ENCODE data around the gene CAP1.

Gene CAP1

GRCh38 chr1:40059960-40060750 is 19.6 kb downstream of the CAP1 start:
- peak overlapping the region; percentile 97 for H3K4me2 ChIP-seq (ENCODE audit: low read depth, low read length)
- DNase-seq = no peak
- peak overlapping the region; percentile 46; the same call in 1 of the 2 replicates for H3K4me3 ChIP-seq (ENCODE audit: low read length)
- H4K20me1 ChIP-seq (ENCODE audit: insufficient read depth, low read length) = no peaks in the 10 kb centered on the region
- H3K36me3 ChIP-seq (replicated peaks; ENCODE audit: insufficient read depth, low read length) = peaks cover 18% of the 10 kb centered on the region
- peak overlapping the region; percentile 84 for H3K27ac ChIP-seq (ENCODE audit: low read length)
- H3K27me3 ChIP-seq (replicated peaks; ENCODE audit: insufficient read depth, low read length) = no peaks in the 10 kb centered on the region
- peaks cover 71% of the 10 kb centered on the region for H3K79me2 ChIP-seq (ENCODE audit: low read length)
- peak overlapping the region; percentile 47; the same call in 1 of the 2 replicates for H3K9ac ChIP-seq (ENCODE audit: low read length)
- H2AFZ ChIP-seq (ENCODE audit: low read length) = no peak overlapping the region
- no peak for TF ChIP-seq EZH2 (optimal IDR thresholded peaks at IDR 0.05; ENCODE audit: low read depth, low read length)
- H3K4me1 ChIP-seq (ENCODE audit: low read length) = peaks cover 87% of the 10 kb centered on the region
- peaks cover 57% of the 10 kb centered on the region for H3F3A ChIP-seq (ENCODE audit: insufficient read depth, low read length)
- H3K9me3 ChIP-seq (replicated peaks; ENCODE audit: insufficient read depth, low read length) = no peaks in the 10 kb centered on the region
- no peaks in the 10 kb centered on the region for H3K9me2 ChIP-seq (replicated peaks; ENCODE audit: insufficient read depth, low read length)

- peak; percentile 57 for DNase-seq
- no peaks in the 10 kb centered on the region for H4K20me1 ChIP-seq (ENCODE audit: insufficient read depth, low read length)
- H3K9me2 ChIP-seq (replicated peaks; ENCODE audit: insufficient read depth, low read length) = no peaks in the 10 kb centered on the region
- no peaks in the 10 kb centered on the region for H3K9me3 ChIP-seq (replicated peaks; ENCODE audit: insufficient read depth, low read length)
- no peaks in the 10 kb centered on the region for H3K27me3 ChIP-seq (replicated peaks; ENCODE audit: insufficient read depth, low read length)
- no peak overlapping the region for H3K9ac ChIP-seq (ENCODE audit: low read length)
- TF ChIP-seq EZH2 (optimal IDR thresholded peaks at IDR 0.05; ENCODE audit: low read depth, low read length) = no peak
- TF ChIP-seq EZH2phosphoT487 (IDR thresholded peaks at IDR 0.05; ENCODE audit: low read length) = no peak
- TF ChIP-seq CTCF (IDR thresholded peaks at IDR 0.05; ENCODE audit: low read length) = no peak
- H3K36me3 ChIP-seq (replicated peaks; ENCODE audit: insufficient read depth, low read length) = peaks cover 32% of the 10 kb centered on the region
- H3K27ac ChIP-seq (ENCODE audit: low read length) = peak overlapping the region; percentile 81
- H3K79me2 ChIP-seq (ENCODE audit: low read length) = peaks cover 48% of the 10 kb centered on the region
- H3K4me2 ChIP-seq (ENCODE audit: low read depth, low read length) = peak overlapping the region; percentile 13
- peaks cover 26% of the 10 kb centered on the region for H3F3A ChIP-seq (ENCODE audit: insufficient read depth, low read length)
- H2AFZ ChIP-seq (ENCODE audit: low read length) = no peak overlapping the region
- peaks cover 51% of the 10 kb centered on the region for H3K4me1 ChIP-seq (ENCODE audit: low read length)
- H3K4me3 ChIP-seq (ENCODE audit: low read length) = no peak overlapping the region
Measured at GRCh38 chr1:40064797-40065499, 24.4 kb downstream of the CAP1 start.

DNA sequence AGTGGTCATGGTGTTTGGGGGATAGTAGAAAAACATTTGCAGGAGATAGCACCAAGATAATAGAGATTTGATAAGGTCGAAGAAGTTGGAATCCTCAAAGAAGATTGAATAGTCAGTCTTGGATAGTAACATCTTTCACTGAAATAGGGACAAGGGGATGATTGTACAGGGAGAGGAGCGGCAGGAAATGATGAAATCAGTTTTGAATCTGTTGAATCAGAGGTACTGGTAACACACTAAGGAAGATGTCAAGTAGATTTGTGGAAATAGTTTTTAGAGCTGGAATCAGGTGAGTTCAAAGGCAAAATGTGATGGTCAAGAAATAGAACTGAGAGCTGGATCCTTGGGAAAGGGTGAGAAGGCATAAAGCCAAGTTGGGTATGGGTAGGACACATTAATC is 26.5 kb downstream of the CAP1 start:
- Histone ChIP-seq H3K9me2 (replicated peaks; ENCODE audit: insufficient read depth, low read length) (no peaks in the 10 kb centered on the region), H3K79me2 (ENCODE audit: low read length) (peaks cover 27% of the 10 kb centered on the region), H3F3A (ENCODE audit: insufficient read depth, low read length) (peaks cover 16% of the 10 kb centered on the region), H3K4me3 (ENCODE audit: low read length) (no peak overlapping the region), H3K4me2 (ENCODE audit: low read depth, low read length) (no peak overlapping the region), H4K20me1 (ENCODE audit: insufficient read depth, low read length) (no peaks in the 10 kb centered on the region), H3K36me3 (replicated peaks; ENCODE audit: insufficient read depth, low read length) (peaks cover 15% of the 10 kb centered on the region), H2AFZ (ENCODE audit: low read length) (no peak overlapping the region), H3K4me1 (ENCODE audit: low read length) (peaks cover 30% of the 10 kb centered on the region), H3K9ac (ENCODE audit: low read length) (no peak overlapping the region), H3K9me3 (replicated peaks; ENCODE audit: insufficient read depth, low read length) (no peaks in the 10 kb centered on the region), H3K27ac (ENCODE audit: low read length) (no peak overlapping the region), H3K27me3 (replicated peaks; ENCODE audit: insufficient read depth, low read length) (no peaks in the 10 kb centered on the region)
- no peak for TF ChIP-seq EZH2phosphoT487 (IDR thresholded peaks at IDR 0.05; ENCODE audit: low read length)
- no peak for TF ChIP-seq EZH2 (optimal IDR thresholded peaks at IDR 0.05; ENCODE audit: low read depth, low read length)
- DNase-seq = no peak

DNA sequence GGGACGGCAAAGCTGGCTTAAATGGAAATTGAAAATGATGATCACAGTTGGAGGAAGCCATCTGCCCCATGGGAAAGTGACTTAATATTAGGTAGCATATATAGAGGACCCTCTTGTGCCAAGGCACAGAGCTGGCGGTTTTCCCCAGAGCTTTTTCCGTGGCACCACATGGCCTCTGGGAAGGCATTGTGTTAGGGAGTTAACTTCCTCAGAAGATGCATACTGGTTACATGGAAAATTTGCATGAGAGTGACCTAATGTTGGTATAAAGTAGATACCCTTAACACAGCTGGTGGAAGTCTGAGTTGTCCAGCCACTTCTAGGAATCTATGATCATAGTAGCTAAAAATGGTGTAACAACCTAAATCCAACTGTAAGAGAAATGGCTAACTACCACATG is 27.3 kb downstream of the CAP1 start:
- Histone ChIP-seq H3K36me3 (replicated peaks; ENCODE audit: insufficient read depth, low read length) (peaks cover 15% of the 10 kb centered on the region), H4K20me1 (ENCODE audit: insufficient read depth, low read length) (no peaks in the 10 kb centered on the region), H3K4me2 (ENCODE audit: low read depth, low read length) (no peak overlapping the region), H3K9me3 (replicated peaks; ENCODE audit: insufficient read depth, low read length) (no peaks in the 10 kb centered on the region), H3K9me2 (replicated peaks; ENCODE audit: insufficient read depth, low read length) (no peaks in the 10 kb centered on the region), H3K27me3 (replicated peaks; ENCODE audit: insufficient read depth, low read length) (no peaks in the 10 kb centered on the region), H3K79me2 (ENCODE audit: low read length) (peaks cover 21% of the 10 kb centered on the region; the same call in 1 of the 2 replicates), H3K4me3 (ENCODE audit: low read length) (no peak overlapping the region), H3F3A (ENCODE audit: insufficient read depth, low read length) (peaks cover 20% of the 10 kb centered on the region), H3K9ac (ENCODE audit: low read length) (no peak overlapping the region), H3K27ac (ENCODE audit: low read length) (no peak overlapping the region), H2AFZ (ENCODE audit: low read length) (no peak overlapping the region), H3K4me1 (ENCODE audit: low read length) (peaks cover 28% of the 10 kb centered on the region)
- no peak for TF ChIP-seq EZH2phosphoT487 (IDR thresholded peaks at IDR 0.05; ENCODE audit: low read length)
- TF ChIP-seq EZH2 (optimal IDR thresholded peaks at IDR 0.05; ENCODE audit: low read depth, low read length) = no peak
- no peak for TF ChIP-seq CTCF (IDR thresholded peaks at IDR 0.05; ENCODE audit: low read length)
- no peak for DNase-seq
